Measurements from ENCODE around the gene NCOA3.

NCOA3 gene

GRCh38 chr20:47629907-47630306, 128.2 kb downstream of the NCOA3 start:
- Histone ChIP-seq H3K4me3 (replicated peaks; ENCODE audit: low read depth, low read length) (no peak overlapping the region), H3K36me3 (ENCODE audit: control insufficient read depth, insufficient read depth, low read length) (peaks cover 8% of the 10 kb centered on the region), H3K27me3 (replicated peaks; ENCODE audit: control insufficient read depth, insufficient read depth, low read length) (no peaks in the 10 kb centered on the region)
- DNase-seq (ENCODE audit: extremely low read depth, insufficient read length), result no peak
- no peak for TF ChIP-seq CTCF (IDR thresholded peaks at IDR 0.05; ENCODE audit: insufficient read depth, low read length, poor library complexity, severe bottlenecking)

- no peak for DNase-seq (ENCODE audit: extremely low read depth, insufficient read length)
- H3K4me3 ChIP-seq (replicated peaks; ENCODE audit: low read depth, low read length), result no peak overlapping the region
- TF ChIP-seq CTCF (IDR thresholded peaks at IDR 0.05; ENCODE audit: insufficient read depth, low read length, poor library complexity, severe bottlenecking), result no peak
- peaks cover 13% of the 10 kb centered on the region for H3K36me3 ChIP-seq (ENCODE audit: control insufficient read depth, insufficient read depth, low read length)
- H3K27me3 ChIP-seq (replicated peaks; ENCODE audit: control insufficient read depth, insufficient read depth, low read length), result no peaks in the 10 kb centered on the region
Measured at GRCh38 chr20:47631078-47631477, 129.4 kb downstream of the NCOA3 start.

DNA sequence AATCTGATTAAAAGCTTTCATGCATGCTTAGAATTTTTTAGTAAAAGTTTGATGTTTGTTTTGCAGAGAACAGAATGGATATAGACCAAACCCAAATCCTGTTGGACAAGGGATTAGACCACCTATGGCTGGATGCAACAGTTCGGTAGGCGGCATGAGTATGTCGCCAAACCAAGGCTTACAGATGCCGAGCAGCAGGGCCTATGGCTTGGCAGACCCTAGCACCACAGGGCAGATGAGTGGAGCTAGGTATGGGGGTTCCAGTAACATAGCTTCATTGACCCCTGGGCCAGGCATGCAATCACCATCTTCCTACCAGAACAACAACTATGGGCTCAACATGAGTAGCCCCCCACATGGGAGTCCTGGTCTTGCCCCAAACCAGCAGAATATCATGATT, 133.6 kb downstream of the NCOA3 start:
- Histone ChIP-seq H3K36me3 (ENCODE audit: control insufficient read depth, insufficient read depth, low read length) (peaks cover 23% of the 10 kb centered on the region), H3K27me3 (replicated peaks; ENCODE audit: control insufficient read depth, insufficient read depth, low read length) (no peaks in the 10 kb centered on the region), H3K4me3 (replicated peaks; ENCODE audit: low read depth, low read length) (no peak overlapping the region)
- no peak for DNase-seq (ENCODE audit: extremely low read depth, insufficient read length)
- TF ChIP-seq CTCF (IDR thresholded peaks at IDR 0.05; ENCODE audit: insufficient read depth, low read length, poor library complexity, severe bottlenecking), result no peak

- no peak for TF ChIP-seq CTCF (IDR thresholded peaks at IDR 0.05; ENCODE audit: insufficient read depth, low read length, poor library complexity, severe bottlenecking)
- Histone ChIP-seq H3K36me3 (ENCODE audit: control insufficient read depth, insufficient read depth, low read length) (peaks cover 24% of the 10 kb centered on the region), H3K4me3 (replicated peaks; ENCODE audit: low read depth, low read length) (no peak overlapping the region), H3K27me3 (replicated peaks; ENCODE audit: control insufficient read depth, insufficient read depth, low read length) (no peaks in the 10 kb centered on the region)
- no peak for DNase-seq (ENCODE audit: extremely low read depth, insufficient read length)
Measured at GRCh38 chr20:47638851-47639250, 137.2 kb downstream of the NCOA3 start.

GRCh38 chr20:47642118-47642517, 140.4 kb downstream of the NCOA3 start:
- Histone ChIP-seq H3K27me3 (replicated peaks; ENCODE audit: control insufficient read depth, insufficient read depth, low read length) (no peaks in the 10 kb centered on the region), H3K36me3 (ENCODE audit: control insufficient read depth, insufficient read depth, low read length) (peaks cover 24% of the 10 kb centered on the region), H3K4me3 (replicated peaks; ENCODE audit: low read depth, low read length) (no peak overlapping the region)
- no peak for DNase-seq (ENCODE audit: extremely low read depth, insufficient read length)
- no peak for TF ChIP-seq CTCF (IDR thresholded peaks at IDR 0.05; ENCODE audit: insufficient read depth, low read length, poor library complexity, severe bottlenecking)

GRCh38 chr20:47642624-47643023, 140.9 kb downstream of the NCOA3 start:
- TF ChIP-seq CTCF (IDR thresholded peaks at IDR 0.05; ENCODE audit: insufficient read depth, low read length, poor library complexity, severe bottlenecking), result no peak
- peaks cover 25% of the 10 kb centered on the region for H3K36me3 ChIP-seq (ENCODE audit: control insufficient read depth, insufficient read depth, low read length)
- DNase-seq (ENCODE audit: extremely low read depth, insufficient read length), result no peak
- no peaks in the 10 kb centered on the region for H3K27me3 ChIP-seq (replicated peaks; ENCODE audit: control insufficient read depth, insufficient read depth, low read length)
- H3K4me3 ChIP-seq (replicated peaks; ENCODE audit: low read depth, low read length), result no peak overlapping the region
